Measurements from ENCODE around the gene ZNF554.
"Not testable (repeated sequence)": the region's sequence is repeated elsewhere in the genome, so short reads cannot be mapped to it uniquely, and the experiment has no call there.

Gene ZNF554

GRCh38 chr19:2791440-2791839 is 28.2 kb upstream of the ZNF554 start:
- no peak for DNase-seq

DNA sequence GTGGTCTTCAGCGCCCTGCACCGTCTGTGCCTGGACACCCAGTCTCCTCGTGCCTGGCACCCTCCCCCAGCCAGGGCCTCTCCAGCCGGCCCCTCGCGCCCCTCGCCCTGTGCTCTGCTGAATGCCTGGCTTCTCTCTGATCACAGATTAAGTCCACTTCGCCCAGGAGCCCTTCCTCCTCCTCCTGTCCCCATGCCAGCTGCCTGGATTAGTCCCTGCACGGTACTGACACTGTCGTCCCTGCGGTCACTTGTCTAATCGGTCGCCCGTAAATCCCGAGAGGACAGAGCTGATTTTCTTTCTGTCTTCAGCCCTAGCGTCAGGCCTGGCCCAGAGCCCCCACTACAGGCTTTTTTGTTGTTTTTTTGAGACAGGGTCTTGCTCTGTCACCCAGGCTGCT is 27.8 kb upstream of the ZNF554 start:
- DNase-seq = no peak

- DNase-seq = not testable (repeated sequence)
These were observed 27.0 kb upstream of the ZNF554 start for GRCh38 chr19:2792666-2793065.

DNA sequence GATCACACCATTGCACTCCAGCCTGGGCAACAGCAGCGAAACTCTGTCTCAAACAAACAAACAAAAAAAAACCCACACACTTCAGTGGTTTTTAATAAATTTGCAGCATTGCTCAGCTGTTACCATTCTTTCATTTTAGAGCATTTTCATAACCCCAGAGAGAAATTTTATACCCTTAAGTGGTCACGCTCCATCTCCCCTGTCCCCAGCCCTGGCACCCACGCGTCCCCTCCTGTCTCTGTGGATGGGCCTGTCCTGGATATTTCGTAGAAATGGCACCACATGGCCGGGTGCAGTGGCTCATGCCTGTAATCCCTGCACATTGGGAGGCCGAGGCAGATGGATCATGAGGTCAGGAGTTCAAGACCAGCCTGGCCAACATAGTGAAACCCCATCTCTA is 26.5 kb upstream of the ZNF554 start:
- DNase-seq = no peak

GRCh38 chr19:2793577-2793976 is 26.1 kb upstream of the ZNF554 start:
- DNase-seq = no peak

DNA sequence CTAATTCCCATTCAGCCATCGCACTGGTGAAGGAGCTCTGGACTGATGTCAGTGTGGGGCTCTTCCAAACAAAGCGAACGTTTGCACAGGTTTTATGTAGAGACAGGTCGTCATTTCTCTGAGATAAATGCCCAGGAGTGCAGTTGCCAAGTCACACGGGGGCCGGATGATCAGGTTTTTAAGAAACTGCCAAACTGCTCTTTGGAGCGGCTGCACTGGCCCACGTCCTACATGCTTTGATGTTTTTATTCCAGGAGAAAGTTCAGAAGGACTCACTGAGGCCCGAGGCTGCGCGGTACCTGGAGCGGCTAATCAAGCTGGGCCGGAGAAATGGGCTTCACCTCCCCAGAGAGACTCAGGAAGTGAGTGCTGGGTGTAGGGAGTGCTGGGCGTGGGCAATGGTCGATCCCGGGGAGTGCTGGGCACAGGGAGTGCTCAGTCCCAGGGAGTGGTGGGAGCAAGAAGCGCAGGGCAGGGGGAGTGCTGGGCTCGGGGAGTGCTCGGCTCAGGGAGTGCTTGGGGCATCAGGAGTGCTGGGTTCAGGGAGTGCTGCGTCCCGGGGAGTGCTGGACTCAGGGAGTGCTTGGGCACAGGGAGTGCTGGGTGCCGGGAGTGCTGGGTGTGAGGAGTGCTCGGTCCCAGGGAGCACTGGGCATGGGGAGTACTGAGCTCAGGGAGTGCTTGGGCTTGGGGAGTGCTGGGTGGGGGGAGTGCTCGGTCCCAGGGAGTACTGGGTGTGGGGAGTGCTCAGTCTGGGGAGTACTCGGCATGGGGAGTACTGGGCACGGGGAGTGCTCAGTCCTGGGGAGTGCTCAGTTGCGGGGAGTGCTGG is 23.6 kb upstream of the ZNF554 start:
- DNase-seq = no peak

- no peak for DNase-seq
These were observed 22.9 kb upstream of the ZNF554 start for GRCh38 chr19:2796659-2797266.

GRCh38 chr19:2797280-2797679 is 22.4 kb upstream of the ZNF554 start:
- DNase-seq = no peak

DNA sequence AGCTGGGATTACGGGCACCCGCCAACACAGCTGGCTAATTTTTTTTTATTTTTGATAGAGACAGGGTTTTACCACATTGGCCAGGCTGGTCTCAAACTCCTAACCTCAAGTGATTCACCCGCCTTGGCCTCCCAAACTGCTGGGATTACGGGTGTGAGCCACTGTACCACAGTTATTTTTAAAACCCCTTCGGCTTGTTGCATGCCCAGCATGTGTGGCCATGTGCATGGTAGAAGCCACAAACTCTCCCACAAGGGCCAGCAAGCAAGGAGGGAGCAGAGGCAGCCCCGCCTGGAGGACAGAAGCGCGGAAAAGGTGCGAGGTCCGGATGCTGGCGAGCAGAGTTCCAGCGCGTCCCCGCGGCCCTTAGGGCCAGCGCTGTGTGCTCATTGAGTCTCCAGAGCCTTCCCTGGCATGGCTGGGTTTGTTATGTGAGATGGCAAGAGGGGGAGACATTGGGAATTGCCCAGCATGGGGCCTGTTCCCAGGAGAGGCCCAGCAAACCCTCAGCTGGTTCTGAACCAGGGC is 21.4 kb upstream of the ZNF554 start:
- no peak for DNase-seq

DNA sequence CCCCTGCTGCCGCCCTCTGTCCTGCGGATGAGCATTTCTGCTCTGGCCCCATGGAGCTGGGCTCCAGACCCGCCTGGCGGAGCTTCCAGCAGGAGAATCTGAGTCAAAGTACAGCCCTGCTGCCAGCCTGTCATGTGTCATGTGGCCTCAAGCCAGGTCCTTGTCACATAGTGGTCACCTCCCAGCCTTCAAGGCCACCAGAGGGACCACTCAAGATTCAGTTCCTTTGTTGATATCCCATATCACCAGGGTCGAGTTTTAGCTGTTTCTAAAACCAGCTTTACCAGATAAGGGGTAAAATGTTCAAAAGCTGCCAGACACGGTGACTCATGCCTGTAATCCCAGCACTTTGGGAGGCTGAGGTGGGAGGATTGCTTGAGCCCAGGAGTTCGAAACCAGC is 20.9 kb upstream of the ZNF554 start:
- no peak for DNase-seq

DNA sequence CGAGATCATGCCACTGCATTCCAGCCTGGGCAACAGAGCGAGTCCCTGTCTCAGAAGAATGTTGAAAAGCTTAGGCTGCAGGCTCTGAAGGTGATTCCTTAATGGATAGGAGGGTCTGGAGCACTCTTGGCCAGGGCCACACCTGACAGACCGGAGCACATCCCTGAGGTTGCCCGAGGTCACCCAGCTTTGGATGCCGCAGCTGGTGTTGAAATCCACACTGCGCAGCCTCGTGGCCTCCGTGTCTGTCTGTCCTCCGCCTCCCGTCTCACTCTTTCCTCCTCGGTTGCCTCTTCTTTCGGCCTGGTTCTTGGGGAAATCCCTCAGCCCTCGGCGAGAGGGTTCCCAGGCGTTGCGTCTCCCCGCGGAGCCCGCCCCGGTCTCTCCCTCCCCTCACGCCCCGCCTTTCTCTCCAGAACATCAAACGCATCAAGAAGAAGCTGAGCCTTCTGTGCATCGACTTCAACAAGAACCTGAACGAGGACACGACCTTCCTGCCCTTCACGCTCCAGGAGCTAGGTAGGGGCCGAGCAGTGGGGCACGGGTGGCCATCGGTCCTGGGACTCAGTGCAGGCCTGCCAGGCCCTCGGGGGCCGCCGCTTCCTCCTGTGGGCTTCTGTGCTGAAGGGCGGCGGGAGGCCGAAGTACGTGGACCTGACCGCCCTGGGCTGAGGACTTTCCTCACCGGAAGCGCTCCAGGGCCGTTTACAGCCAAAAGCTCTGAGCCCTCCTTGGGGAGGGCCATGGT is 20.2 kb upstream of the ZNF554 start:
- no peak for DNase-seq

DNA sequence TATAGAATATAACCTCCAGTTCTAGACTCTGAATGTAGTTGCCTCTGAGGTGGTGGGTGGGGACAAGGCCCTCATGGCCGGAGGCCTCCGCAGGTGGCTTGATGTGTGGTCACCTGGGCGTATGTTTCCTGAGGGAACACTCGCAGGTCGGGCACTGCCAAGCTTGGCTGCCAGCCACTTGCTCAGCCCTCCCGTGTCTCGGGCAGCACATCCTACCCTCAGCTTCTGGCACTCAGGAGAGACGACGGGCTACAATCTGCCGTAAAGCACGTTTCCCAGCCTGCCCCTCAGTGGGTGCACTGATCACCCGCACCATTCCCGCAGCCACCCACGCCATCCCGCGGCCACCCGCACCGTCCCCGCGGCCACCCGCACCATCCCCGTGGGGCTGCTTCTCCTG is 19.2 kb upstream of the ZNF554 start:
- DNase-seq = no peak

- no peak for DNase-seq
These were observed 16.8 kb upstream of the ZNF554 start for GRCh38 chr19:2802826-2803225.

- DNase-seq = no peak
These were observed 16.0 kb upstream of the ZNF554 start for GRCh38 chr19:2803486-2804155.

DNA sequence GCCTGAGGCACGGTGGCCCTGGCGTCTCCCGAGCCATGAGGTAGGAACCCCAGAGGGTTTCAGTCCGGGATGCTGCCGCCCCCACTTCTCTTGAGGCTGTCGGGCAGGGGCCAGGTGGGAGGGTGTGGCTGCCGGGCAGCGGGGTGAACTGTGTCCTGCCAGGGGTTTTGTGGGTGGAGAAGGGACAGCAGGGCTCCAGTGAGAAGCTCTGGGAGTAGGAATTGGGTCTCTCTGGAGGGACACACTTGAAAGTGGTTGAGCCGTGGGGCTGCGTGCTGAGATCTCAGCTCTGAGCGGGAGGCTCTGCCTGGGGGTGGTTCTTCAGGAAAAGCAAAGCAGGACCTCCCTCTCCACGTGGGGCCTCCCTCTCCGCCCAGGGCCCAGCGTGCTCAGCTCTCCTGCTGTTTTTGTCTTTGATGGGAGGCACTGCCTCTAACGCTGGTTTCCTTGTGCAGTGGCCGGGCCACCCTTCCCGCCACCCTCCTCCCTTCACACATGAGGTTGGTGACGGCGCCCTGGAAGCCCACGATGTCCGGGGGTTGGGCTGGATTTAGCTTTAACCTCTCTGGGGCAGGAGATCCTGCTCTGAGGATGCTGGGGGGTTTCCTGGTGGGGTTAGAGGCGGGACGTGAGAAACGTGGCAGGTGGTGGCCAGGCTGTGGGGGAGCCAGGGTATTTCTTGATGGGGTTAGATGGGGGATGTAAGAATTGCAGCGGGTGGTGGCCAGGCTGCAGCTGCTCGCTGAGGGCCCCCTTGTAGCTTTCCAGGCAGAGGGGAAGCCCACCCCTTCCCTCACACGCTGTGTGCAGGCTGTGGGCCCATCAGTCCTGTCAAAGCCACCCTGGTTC is 15.3 kb upstream of the ZNF554 start:
- DNase-seq = no peak

- DNase-seq = no peak
These were observed 14.3 kb upstream of the ZNF554 start for GRCh38 chr19:2805261-2805900.

DNA sequence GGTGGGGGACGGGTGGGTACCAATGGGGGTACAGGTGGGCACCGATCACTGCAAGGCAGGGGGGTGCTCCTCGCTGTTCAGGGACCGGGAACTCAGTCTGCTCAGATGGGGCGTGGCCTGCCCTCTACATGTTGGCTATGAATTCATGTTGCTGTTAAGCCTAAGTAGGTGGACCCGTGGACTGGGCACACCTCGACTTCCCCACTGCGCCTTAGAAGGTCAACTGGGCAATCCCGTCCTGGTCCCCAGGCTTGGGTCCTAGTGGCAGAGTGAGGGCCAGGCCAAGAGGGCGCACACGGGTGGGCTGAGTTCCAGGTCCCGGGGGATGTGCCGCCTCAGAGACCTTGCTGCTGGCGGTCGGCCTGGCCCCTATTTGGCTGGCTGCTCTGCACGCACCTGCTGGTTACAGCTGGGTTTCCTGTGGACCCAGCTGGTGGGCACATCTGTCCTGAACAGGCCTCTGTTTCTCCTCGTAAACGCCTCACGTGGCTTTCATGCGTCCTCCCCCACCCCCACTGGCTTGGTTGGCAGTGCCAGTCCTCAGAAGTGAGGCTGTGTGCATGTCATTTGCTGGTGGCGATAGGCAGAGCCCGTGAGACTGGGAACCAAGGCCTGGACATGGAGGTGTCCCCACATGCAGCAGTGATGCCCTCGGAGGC is 13.5 kb upstream of the ZNF554 start:
- DNase-seq = no peak

GRCh38 chr19:2806736-2807378 is 12.8 kb upstream of the ZNF554 start:
- DNase-seq = no peak

- DNase-seq = no peak
These were observed 12.1 kb upstream of the ZNF554 start for GRCh38 chr19:2807379-2808128.
